ENCODE measurements around the gene DAGLA. TPM values are rescaled to one million over a fixed set of nuclear protein-coding genes. Genes with fewer than 3 reads are reported as not detected.

DAGLA gene
- total and polyA plus RNA-seq, 2 donors (not counting 1 experiment from before 2014, with no cell fraction given): 0.06 TPM; not detected in 1

DNA sequence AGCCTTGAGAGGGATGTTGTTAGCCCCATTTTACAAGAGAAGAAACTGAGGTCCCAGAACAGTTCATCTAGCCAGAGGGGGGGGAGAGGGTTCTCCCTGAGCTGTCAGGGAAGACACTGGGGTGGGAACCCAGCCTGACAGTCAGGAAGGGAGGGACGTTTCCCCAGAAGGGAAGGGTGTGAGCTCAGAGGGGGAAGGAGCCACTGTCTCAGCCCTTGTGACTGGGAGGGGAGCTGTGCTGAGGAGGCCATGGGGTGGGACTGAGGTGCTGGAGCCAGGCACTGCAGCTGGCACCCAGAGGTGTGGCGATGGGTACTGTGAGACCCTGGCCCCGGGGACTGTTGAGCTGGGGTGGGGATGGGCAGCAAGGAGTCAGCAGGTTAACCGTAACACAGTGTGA lies 35.7 kb downstream of the DAGLA start:
- DNase-seq: no peak
- CTCF ChIA-PET: no interaction called here
- Histone ChIP-seq H3K27ac (ENCODE audit: low read length in 2 of 2) (no peak overlapping the region), H3K27me3 (replicated peaks in 1 of 4; ENCODE audit: control extremely low read depth in 1 of 4, control insufficient read depth in 3 of 4, insufficient read depth in 4 of 4, low read length in 3 of 4) (no peaks in the 10 kb centered on the region), H3K9ac (ENCODE audit: low read length) (no peak overlapping the region), H3K4me2 (replicated peaks; ENCODE audit: low read depth, low read length, poor library complexity, severe bottlenecking) (no peak overlapping the region), H3K79me2 (ENCODE audit: control insufficient read depth, insufficient read depth, low read length) (no peaks in the 10 kb centered on the region), H3K9me3 (ENCODE audit: control extremely low read depth in 1 of 3, control insufficient read depth in 2 of 3, insufficient read depth in 1 of 3, low read length in 2 of 3) (no peaks in the 10 kb centered on the region), H3K4me1 (ENCODE audit: control insufficient read depth in 2 of 2, insufficient read depth in 2 of 2, low read length in 2 of 2) (no peaks in the 10 kb centered on the region), H2AFZ (ENCODE audit: insufficient read depth, low read depth, low read length, poor library complexity, severe bottlenecking) (no peak overlapping the region), H3K36me3 (replicated peaks in 1 of 2; ENCODE audit: control extremely low read depth in 1 of 2, control insufficient read depth in 1 of 2, extremely low read depth in 1 of 2, insufficient read depth in 2 of 2, low read length in 1 of 2) (no peaks in the 10 kb centered on the region), H4K20me1 (ENCODE audit: control insufficient read depth, insufficient read depth, low read length, poor library complexity, severe bottlenecking) (no peaks in the 10 kb centered on the region), H3K4me3 (ENCODE audit: control extremely low read depth in 1 of 5, extremely low read depth in 1 of 5, insufficient read depth in 1 of 5, low read depth in 2 of 5, low read length in 4 of 5) (no peak overlapping the region)
- no peaks in the 10 kb centered on the region for H3K9me3 Mint-ChIP-seq (ENCODE audit: insufficient read depth)
- no peak overlapping the region for H3K27ac Mint-ChIP-seq
- POLR2A ChIA-PET: no interaction called here
- H3K4me1 Mint-ChIP-seq: no peaks in the 10 kb centered on the region
- 76% methylated on average over 4 of the region's 4 CpGs for WGBS (ENCODE audit: insufficient coverage)
- H3K27me3 Mint-ChIP-seq: peaks cover 7% of the 10 kb centered on the region
- TF ChIP-seq EZH2 (IDR thresholded peaks at IDR 0.05; ENCODE audit: borderline replicate concordance, insufficient read depth, low read depth, low read length, poor library complexity, severe bottlenecking) (no peak), CTCF (IDR thresholded peaks at IDR 0.05) (no peak)
- ATAC-seq (ENCODE audit: low read depth): no peak
- intact Hi-C loops (cut with micrococcal nuclease): no loop called here
- H3K4me3 Mint-ChIP-seq: no peak overlapping the region

GRCh38 chr11:61716478-61717285 lies 36.5 kb downstream of the DAGLA start:
- H3K9ac ChIP-seq (ENCODE audit: low read length): no peak overlapping the region
- H2AFZ ChIP-seq (ENCODE audit: insufficient read depth, low read depth, low read length, poor library complexity, severe bottlenecking): no peak overlapping the region
- H3K4me3 ChIP-seq (ENCODE audit: control extremely low read depth in 1 of 5, extremely low read depth in 1 of 5, insufficient read depth in 1 of 5, low read depth in 2 of 5, low read length in 4 of 5): no peak overlapping the region

More at GRCh38 chr11:61716478-61717285, 36.5 kb downstream of the DAGLA start:
- intact Hi-C loops (cut with micrococcal nuclease): no loop called here
- TF ChIP-seq CTCF (IDR thresholded peaks at IDR 0.05): no peak
- no peak for TF ChIP-seq EZH2 (IDR thresholded peaks at IDR 0.05; ENCODE audit: borderline replicate concordance, insufficient read depth, low read depth, low read length, poor library complexity, severe bottlenecking)
- Histone ChIP-seq H3K27ac (ENCODE audit: low read length in 2 of 2) (no peak overlapping the region), H3K9me3 (ENCODE audit: control extremely low read depth in 1 of 3, control insufficient read depth in 2 of 3, insufficient read depth in 1 of 3, low read length in 2 of 3) (no peaks in the 10 kb centered on the region), H3K79me2 (ENCODE audit: control insufficient read depth, insufficient read depth, low read length) (no peaks in the 10 kb centered on the region), H3K4me2 (replicated peaks; ENCODE audit: low read depth, low read length, poor library complexity, severe bottlenecking) (no peak overlapping the region), H4K20me1 (ENCODE audit: control insufficient read depth, insufficient read depth, low read length, poor library complexity, severe bottlenecking) (no peaks in the 10 kb centered on the region), H3K36me3 (replicated peaks in 1 of 2; ENCODE audit: control extremely low read depth in 1 of 2, control insufficient read depth in 1 of 2, extremely low read depth in 1 of 2, insufficient read depth in 2 of 2, low read length in 1 of 2) (no peaks in the 10 kb centered on the region), H3K4me1 (ENCODE audit: control insufficient read depth in 2 of 2, insufficient read depth in 2 of 2, low read length in 2 of 2) (no peaks in the 10 kb centered on the region), H3K27me3 (replicated peaks in 1 of 4; ENCODE audit: control extremely low read depth in 1 of 4, control insufficient read depth in 3 of 4, insufficient read depth in 4 of 4, low read length in 3 of 4) (no peaks in the 10 kb centered on the region)
- WGBS (ENCODE audit: insufficient coverage): 79% methylated on average over 10 of the region's 13 CpGs
- Mint-ChIP-seq H3K9me3 (ENCODE audit: insufficient read depth) (no peaks in the 10 kb centered on the region), H3K27me3 (peaks cover 6% of the 10 kb centered on the region), H3K27ac (no peak overlapping the region), H3K4me1 (no peaks in the 10 kb centered on the region), H3K4me3 (no peak overlapping the region)
- DNase-seq (no peak), ATAC-seq (ENCODE audit: low read depth) (no peak)
- ChIA-PET POLR2A (no interaction called here), CTCF (no interaction called here)
